Measurements from ENCODE around the gene CTSZ.

DNA sequence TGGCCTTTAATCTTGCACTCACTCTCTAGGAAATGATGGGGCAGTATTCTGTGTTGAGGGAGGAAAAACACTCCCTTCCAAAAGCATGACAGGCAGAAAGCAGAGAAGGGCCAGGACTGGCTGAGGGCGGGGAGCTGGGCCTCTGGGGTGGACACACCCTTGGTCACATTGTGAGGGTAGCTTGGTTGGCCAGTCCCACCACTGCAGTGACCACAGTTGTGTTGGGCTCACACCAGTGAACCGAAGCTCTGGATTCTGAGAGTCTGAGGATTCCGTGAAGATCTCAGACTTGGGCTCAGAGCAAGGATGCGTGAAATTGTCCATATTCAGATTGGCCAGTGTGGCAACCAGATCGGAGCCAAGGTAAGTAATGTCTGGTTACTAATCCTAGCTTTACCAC, 12.2 kb upstream of the CTSZ start, which contains the start of gene TUBB1:
- TF ChIP-seq ZFP30 (CRISPR knock-in tag; IDR thresholded peaks at IDR 0.05) (no peak), ISL1 (CRISPR knock-in tag; IDR thresholded peaks at IDR 0.05) (no peak), ZNF565 (CRISPR knock-in tag; conservative IDR thresholded peaks at IDR 0.05; ENCODE audit: low read depth) (no peak), ZC3H10 (CRISPR knock-in tag; IDR thresholded peaks at IDR 0.05) (no peak), ARNTL (CRISPR knock-in tag; IDR thresholded peaks at IDR 0.05; ENCODE audit: borderline replicate concordance, low read depth) (no peak), SNAI2 (CRISPR knock-in tag; IDR thresholded peaks at IDR 0.05) (no peak), ZNF70 (CRISPR knock-in tag; IDR thresholded peaks at IDR 0.05) (no peak), RARB (CRISPR knock-in tag; IDR thresholded peaks at IDR 0.05) (no peak), TOX (CRISPR knock-in tag; IDR thresholded peaks at IDR 0.05; ENCODE audit: borderline replicate concordance) (no peak), OSR1 (CRISPR knock-in tag; IDR thresholded peaks at IDR 0.05) (no peak)
- TF ChIP-seq, protein P1, sequence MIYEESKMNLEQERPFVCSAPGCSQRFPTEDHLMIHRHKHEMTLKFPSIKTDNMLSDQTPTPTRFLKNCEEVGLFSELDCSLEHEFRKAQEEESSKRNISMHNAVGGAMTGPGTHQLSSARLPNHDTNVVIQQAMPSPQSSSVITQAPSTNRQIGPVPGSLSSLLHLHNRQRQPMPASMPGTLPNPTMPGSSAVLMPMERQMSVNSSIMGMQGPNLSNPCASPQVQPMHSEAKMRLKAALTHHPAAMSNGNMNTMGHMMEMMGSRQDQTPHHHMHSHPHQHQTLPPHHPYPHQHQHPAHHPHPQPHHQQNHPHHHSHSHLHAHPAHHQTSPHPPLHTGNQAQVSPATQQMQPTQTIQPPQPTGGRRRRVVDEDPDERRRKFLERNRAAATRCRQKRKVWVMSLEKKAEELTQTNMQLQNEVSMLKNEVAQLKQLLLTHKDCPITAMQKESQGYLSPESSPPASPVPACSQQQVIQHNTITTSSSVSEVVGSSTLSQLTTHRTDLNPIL (CRISPR knock-in tag; IDR thresholded peaks at IDR 0.05; ENCODE audit: low read depth): no peak

All from SK-N-SH treated with all-trans-retinoic acid at 6 μM for 48 hours (cell line).